Endothelial cell of umbilical vein (primary cell): ENCODE results near the gene ARHGAP32.

Source experiments
- CTCF ChIP-seq, 2 donors: IDR thresholded peaks; 1 replicate in 1 of 2; 2 replicates in 1 of 2; pipeline ENCODE4 v1.5.1; 2011; ENCODE audit warnings: low read length in 2 of 2, mild to moderate bottlenecking in 2 of 2, moderate library complexity in 2 of 2, control low read depth in 1 of 2, inconsistent platforms in 1 of 2, low read depth in 1 of 2; ENCODE audit not compliant: insufficient read depth in 1 of 2; ENCODE audit errors: extremely low read depth in 1 of 2
- MAX ChIP-seq: IDR thresholded peaks from 2 replicates; pipeline ENCODE4 v1.6.1; 2011; ENCODE audit not compliant: insufficient read depth, insufficient read length
- MYC ChIP-seq: IDR thresholded peaks from one replicate; pipeline ENCODE4 v1.6.1; 2011; ENCODE audit warnings: mild to moderate bottlenecking, low read depth, low read length
- POLR2A ChIP-seq: IDR thresholded peaks from 2 replicates; pipeline ENCODE4 v1.6.1; 2012; ENCODE audit warnings: low read depth, mild to moderate bottlenecking, control low read depth, low read length
- POLR2AphosphoS5 ChIP-seq: IDR thresholded peaks from 2 replicates; pipeline ENCODE4 v1.6.1; 2012; ENCODE audit warnings: low read depth, mild to moderate bottlenecking, control low read depth, low read length, moderate library complexity; ENCODE audit not compliant: insufficient read depth

- TF ChIP-seq POLR2AphosphoS5: no peak
- TF ChIP-seq CTCF (IDR thresholded peaks at IDR 0.05; ENCODE audit: extremely low read depth in 1 of 2, insufficient read depth in 1 of 2, low read depth in 1 of 2, low read length in 2 of 2): no peak
- no peak for TF ChIP-seq POLR2A
- TF ChIP-seq MAX: no peak
- no peak for TF ChIP-seq MYC
Observed at GRCh38 chr11:129141748-129142523, 50.2 kb downstream of the ARHGAP32 start.
